Measurements from ENCODE around the gene PTGIR. TPM values are rescaled to one million over a fixed set of nuclear protein-coding genes. Genes with fewer than 3 reads are reported as not detected.

Gene PTGIR
- total and polyA plus RNA-seq, 4 donors: 7.8 to 37.0 (median 11.4) TPM

DNA sequence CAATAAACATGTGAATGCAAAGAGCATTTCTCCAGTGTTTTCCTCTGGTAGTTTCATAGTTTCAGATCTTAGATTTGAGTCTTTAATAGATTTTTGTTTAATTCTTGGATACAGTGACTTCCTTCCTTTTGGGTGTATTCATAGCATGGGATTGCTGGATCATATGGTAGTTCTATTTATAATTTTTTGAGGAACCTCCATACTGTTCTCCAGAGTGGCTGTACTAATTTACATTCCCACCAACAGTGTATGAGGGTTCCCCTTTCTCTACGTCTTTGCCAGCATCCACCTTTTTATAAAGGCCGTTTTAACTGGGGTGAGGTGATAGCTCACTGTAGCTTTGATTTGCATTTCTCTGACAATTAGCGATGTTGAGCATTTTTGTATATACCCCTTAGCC, 33.0 kb downstream of the PTGIR start:
- 51 to 77% methylated on average over 3 of the region's 3 CpGs for WGBS, 2 donors
- no peak for DNase-seq

DNA sequence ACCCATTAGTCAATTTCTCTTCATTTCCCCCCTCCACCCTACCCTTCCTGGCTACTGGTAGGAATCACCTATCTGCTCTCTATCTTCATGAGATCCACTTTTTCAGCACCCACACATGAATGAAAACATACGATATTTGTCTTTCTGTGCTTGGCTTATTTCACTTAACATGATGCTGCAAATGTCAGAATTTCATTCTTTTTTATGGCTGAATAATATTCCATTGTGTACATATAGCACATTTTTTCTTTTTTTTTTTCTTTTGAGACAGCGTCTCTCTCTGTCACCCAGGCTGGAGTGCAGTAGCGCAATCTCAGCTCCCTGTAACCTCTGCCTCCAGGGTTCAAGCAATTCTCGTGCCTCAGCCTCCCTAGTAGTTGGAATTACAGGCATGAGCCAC, 33.6 kb downstream of the PTGIR start:
- Histone ChIP-seq H3K27me3 (ENCODE audit: control insufficient read depth in 3 of 3, insufficient read depth in 3 of 3, low read length in 2 of 3) (no peaks in the 10 kb centered on the region), H3K36me3 (ENCODE audit: control insufficient read depth in 4 of 4, insufficient read depth in 4 of 4, low read length in 4 of 4) (no peaks in the 10 kb centered on the region), H3K27ac (ENCODE audit: low read depth in 1 of 2, low read length in 1 of 2) (no peak overlapping the region), H3K4me3 (no peak overlapping the region), H3K9ac (ENCODE audit: insufficient read depth in 1 of 2, low read length in 2 of 2) (no peak overlapping the region), H3K4me1 (ENCODE audit: control insufficient read depth in 5 of 5, insufficient read depth in 5 of 5, low read length in 5 of 5) (peaks cover 0 to 2% (median 0%) of the 10 kb centered on the region in 5 donors), H3K9me3 (ENCODE audit: control insufficient read depth in 4 of 4, insufficient read depth in 3 of 4, low read length in 3 of 4) (peaks cover 0 to 2% (median 0%) of the 10 kb centered on the region in 4 donors)
- TF ChIP-seq CTCF (IDR thresholded peaks at IDR 0.05; ENCODE audit: control extremely low read depth, extremely low read depth): no peak
- ATAC-seq (ENCODE audit: insufficient read depth, low FRiP score): no peak
- 95 to 98% methylated on average over 4 of the region's 4 CpGs for WGBS, 2 donors
- no peak for DNase-seq

More for the DNA sequence above, 33.0 kb downstream of the PTGIR start:
- H3K27me3 ChIP-seq (ENCODE audit: control insufficient read depth in 3 of 3, insufficient read depth in 3 of 3, low read length in 2 of 3): no peaks in the 10 kb centered on the region
- H3K9ac ChIP-seq (ENCODE audit: insufficient read depth in 1 of 2, low read length in 2 of 2): no peak overlapping the region
- H3K4me3 ChIP-seq: no peak overlapping the region
- ATAC-seq (ENCODE audit: insufficient read depth, low FRiP score): no peak
- no peaks in the 10 kb centered on the region for H3K36me3 ChIP-seq (ENCODE audit: control insufficient read depth in 4 of 4, insufficient read depth in 4 of 4, low read length in 4 of 4)
- H3K27ac ChIP-seq (ENCODE audit: low read depth in 1 of 2, low read length in 1 of 2): no peak overlapping the region
- no peak for TF ChIP-seq CTCF (IDR thresholded peaks at IDR 0.05; ENCODE audit: control extremely low read depth, extremely low read depth)
- peaks cover 0 to 2% (median 0%) of the 10 kb centered on the region in 5 donors for H3K4me1 ChIP-seq (ENCODE audit: control insufficient read depth in 5 of 5, insufficient read depth in 5 of 5, low read length in 5 of 5)
- peaks cover 0 to 2% (median 0%) of the 10 kb centered on the region in 4 donors for H3K9me3 ChIP-seq (ENCODE audit: control insufficient read depth in 4 of 4, insufficient read depth in 3 of 4, low read length in 3 of 4)

GRCh38 chr19:46587861-46588260, 37.0 kb downstream of the PTGIR start:
- WGBS, 2 donors: 85 to 88% methylated on average over 3 of the region's 3 CpGs
- ATAC-seq (ENCODE audit: insufficient read depth, low FRiP score): no peak

More at GRCh38 chr19:46587861-46588260, 37.0 kb downstream of the PTGIR start:
- Histone ChIP-seq H3K4me3 (no peak overlapping the region), H3K27me3 (ENCODE audit: control insufficient read depth in 3 of 3, insufficient read depth in 3 of 3, low read length in 2 of 3) (no peaks in the 10 kb centered on the region), H3K36me3 (ENCODE audit: control insufficient read depth in 4 of 4, insufficient read depth in 4 of 4, low read length in 4 of 4) (no peaks in the 10 kb centered on the region), H3K9me3 (ENCODE audit: control insufficient read depth in 4 of 4, insufficient read depth in 3 of 4, low read length in 3 of 4) (peaks cover 0 to 2% (median 0%) of the 10 kb centered on the region in 4 donors), H3K4me1 (ENCODE audit: control insufficient read depth in 5 of 5, insufficient read depth in 5 of 5, low read length in 5 of 5) (peaks cover 0 to 2% (median 0%) of the 10 kb centered on the region in 5 donors), H3K27ac (ENCODE audit: low read depth in 1 of 2, low read length in 1 of 2) (no peak overlapping the region), H3K9ac (ENCODE audit: insufficient read depth in 1 of 2, low read length in 2 of 2) (no peak overlapping the region)
- no peak for TF ChIP-seq CTCF (IDR thresholded peaks at IDR 0.05; ENCODE audit: control extremely low read depth, extremely low read depth)
- no peak for DNase-seq
